Mesothelial cell of epicardium (in vitro differentiated cells): ENCODE results near the gene STOM. TPM values are rescaled to one million over a fixed set of nuclear protein-coding genes. Genes with fewer than 3 reads are reported as not detected.
"Not testable (repeated sequence)": the region's sequence is repeated elsewhere in the genome, so short reads cannot be mapped to it uniquely, and the experiment has no call there.

Source experiments
- DNase-seq, 2 experiments: peaks; one replicate each; pipeline ENCODE4 v3.0.0; 2021; ENCODE audit warnings: low spot score in 2 of 2; ENCODE audit not compliant: unreplicated experiment in 2 of 2
- H3K27ac Mint-ChIP-seq: 2 replicates; pipeline ENCODE4 v1.8.0; 2021; ENCODE audit warnings: mixed read lengths
- H3K27me3 Mint-ChIP-seq: 2 replicates; pipeline ENCODE4 v1.8.0; 2021; ENCODE audit warnings: low read depth, mixed read lengths
- H3K36me3 Mint-ChIP-seq: 2 replicates; pipeline ENCODE4 v1.8.0; 2021; ENCODE audit warnings: mixed read lengths
- H3K4me1 Mint-ChIP-seq: 2 replicates; pipeline ENCODE4 v1.8.0; 2021; ENCODE audit warnings: mixed read lengths
- H3K4me3 Mint-ChIP-seq: 2 replicates; pipeline ENCODE4 v1.8.0; 2021; ENCODE audit warnings: mild to moderate bottlenecking, moderate library complexity, mixed read lengths
- H3K9me3 Mint-ChIP-seq: 2 replicates; pipeline ENCODE4 v1.8.0; 2021; ENCODE audit warnings: mixed read lengths
- total RNA-seq: library from RNA; stranded (reverse); gene quantifications from 3 replicates; pipeline ENCODE4 v1.2.1, GENCODE V29; 2021
- TF ChIP-seq, protein P1 (sequence below): fragments of 200-600 bp; sonication (generic); IDR thresholded peaks from one replicate; pipeline ENCODE4 v1.5.0; 2021; ENCODE audit warnings: antibody characterized with exemption; ENCODE audit not compliant: unreplicated experiment

STOM gene
- total RNA-seq, 1 donor from 2014 or later = 53.2 TPM

DNA sequence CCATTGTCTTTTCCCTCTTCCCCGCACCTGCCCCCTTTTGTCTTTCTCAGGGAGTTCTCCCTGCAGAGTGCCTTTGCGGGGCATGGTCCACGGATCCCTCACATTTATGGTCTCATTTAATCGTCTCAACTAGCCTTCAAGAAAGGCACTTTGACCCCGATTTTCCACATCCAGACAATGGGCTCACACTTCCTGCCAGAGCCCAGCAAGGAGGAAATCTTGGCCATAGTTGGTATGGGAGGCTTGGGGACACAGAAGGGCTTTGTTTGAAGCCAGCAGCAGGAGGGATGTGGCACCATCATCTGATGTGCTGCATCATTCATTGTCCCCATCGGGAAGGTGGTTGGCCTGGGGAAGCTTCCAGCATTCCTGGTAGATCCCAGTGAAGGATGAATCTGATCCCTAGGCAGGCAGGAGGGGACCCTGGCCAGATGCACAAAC, 77.2 kb downstream of the STOM start:
- H3K9me3 Mint-ChIP-seq = no peaks in the 10 kb centered on the region
- TF ChIP-seq, protein P1, sequence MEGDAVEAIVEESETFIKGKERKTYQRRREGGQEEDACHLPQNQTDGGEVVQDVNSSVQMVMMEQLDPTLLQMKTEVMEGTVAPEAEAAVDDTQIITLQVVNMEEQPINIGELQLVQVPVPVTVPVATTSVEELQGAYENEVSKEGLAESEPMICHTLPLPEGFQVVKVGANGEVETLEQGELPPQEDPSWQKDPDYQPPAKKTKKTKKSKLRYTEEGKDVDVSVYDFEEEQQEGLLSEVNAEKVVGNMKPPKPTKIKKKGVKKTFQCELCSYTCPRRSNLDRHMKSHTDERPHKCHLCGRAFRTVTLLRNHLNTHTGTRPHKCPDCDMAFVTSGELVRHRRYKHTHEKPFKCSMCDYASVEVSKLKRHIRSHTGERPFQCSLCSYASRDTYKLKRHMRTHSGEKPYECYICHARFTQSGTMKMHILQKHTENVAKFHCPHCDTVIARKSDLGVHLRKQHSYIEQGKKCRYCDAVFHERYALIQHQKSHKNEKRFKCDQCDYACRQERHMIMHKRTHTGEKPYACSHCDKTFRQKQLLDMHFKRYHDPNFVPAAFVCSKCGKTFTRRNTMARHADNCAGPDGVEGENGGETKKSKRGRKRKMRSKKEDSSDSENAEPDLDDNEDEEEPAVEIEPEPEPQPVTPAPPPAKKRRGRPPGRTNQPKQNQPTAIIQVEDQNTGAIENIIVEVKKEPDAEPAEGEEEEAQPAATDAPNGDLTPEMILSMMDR = no peak
- no peaks in the 10 kb centered on the region for H3K27me3 Mint-ChIP-seq
- no peak overlapping the region for H3K27ac Mint-ChIP-seq
- H3K36me3 Mint-ChIP-seq = no peaks in the 10 kb centered on the region
- DNase-seq = no peak
- H3K4me1 Mint-ChIP-seq = peaks cover 24% of the 10 kb centered on the region
- no peak overlapping the region for H3K4me3 Mint-ChIP-seq

DNA sequence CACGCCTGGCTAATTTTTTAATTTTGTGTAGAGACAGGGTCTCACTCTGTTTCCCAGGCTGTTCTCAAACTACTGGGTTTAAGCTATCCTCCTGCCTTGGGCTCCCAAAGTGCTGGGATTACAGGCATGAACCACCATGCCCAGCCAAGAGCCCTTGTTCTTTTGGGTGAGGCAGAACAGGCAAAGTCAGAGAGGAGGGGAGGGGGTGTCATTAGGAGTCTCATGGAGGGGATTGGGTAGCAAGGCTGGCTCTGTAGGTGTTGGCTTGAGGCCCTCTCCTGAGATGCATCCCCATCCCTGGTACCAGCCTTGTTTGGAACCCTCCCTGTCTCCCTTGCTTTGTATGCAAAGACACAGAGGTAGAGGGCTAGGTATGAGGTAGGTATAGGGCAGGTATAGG, 78.0 kb downstream of the STOM start:
- Mint-ChIP-seq H3K4me1 (peaks cover 31% of the 10 kb centered on the region), H3K9me3 (no peaks in the 10 kb centered on the region), H3K27ac (no peak overlapping the region), H3K27me3 (no peaks in the 10 kb centered on the region), H3K36me3 (no peaks in the 10 kb centered on the region), H3K4me3 (no peak overlapping the region)
- TF ChIP-seq, protein P1 = no peak
- DNase-seq = no peak

DNA sequence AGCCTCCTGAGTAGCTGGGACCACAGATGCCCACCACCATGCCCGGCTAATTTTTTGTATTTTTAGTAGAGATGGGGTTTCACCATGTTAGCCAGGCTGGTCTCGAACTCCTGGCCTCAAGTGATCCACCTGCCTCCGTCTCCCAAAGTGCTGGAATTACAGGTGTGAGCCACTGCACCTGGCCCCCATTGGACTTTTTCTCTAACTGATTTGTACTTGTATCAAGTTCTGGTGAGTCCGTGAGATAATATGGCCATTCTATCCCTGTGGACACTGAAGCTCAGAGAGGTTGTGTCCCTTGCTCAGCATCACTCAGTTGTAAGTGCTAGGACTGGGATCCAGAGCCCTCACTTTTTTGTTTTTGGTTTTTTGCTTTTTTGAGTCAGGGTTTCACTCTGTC, 78.5 kb downstream of the STOM start:
- not testable (repeated sequence) for H3K9me3 Mint-ChIP-seq, DNase-seq, H3K4me3 Mint-ChIP-seq, H3K36me3 Mint-ChIP-seq, H3K27me3 Mint-ChIP-seq
- H3K27ac Mint-ChIP-seq = peak overlapping the region; percentile 6
- H3K4me1 Mint-ChIP-seq = peaks cover 36% of the 10 kb centered on the region

DNA sequence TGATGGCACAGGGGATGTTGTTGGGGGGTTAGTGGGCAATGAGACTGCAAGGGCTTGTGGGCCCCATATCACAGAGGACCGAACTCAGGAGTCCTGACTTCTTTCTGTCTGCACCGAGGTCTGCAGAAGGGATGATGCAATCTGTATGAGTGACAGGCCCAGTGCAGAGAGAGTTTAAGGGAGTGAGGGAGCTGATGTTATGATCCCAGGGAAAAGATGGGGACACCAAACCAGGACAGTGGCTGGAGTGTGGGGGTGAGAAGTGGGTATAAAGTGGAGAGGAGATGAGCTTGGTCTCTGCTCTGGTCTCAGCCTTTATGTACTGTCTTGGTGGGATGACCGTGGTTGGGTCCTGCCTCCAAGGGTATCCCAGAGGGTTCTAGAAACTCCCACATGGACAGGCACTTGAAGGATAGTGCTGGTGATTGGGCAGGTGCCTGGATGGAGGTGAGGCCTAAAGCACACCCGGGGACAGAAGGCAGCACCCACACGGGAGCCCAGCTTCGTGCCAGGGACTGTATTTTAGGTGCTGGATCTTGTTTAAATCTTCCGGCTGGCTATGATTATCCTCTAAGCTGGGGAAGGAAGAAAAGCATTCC, 80.2 kb downstream of the STOM start:
- Mint-ChIP-seq H3K9me3 (no peaks in the 10 kb centered on the region), H3K27me3 (no peaks in the 10 kb centered on the region), H3K36me3 (no peaks in the 10 kb centered on the region), H3K4me1 (peaks cover 47% of the 10 kb centered on the region), H3K27ac (peak overlapping the region; percentile 92), H3K4me3 (peak overlapping the region; percentile 23)
- TF ChIP-seq, protein P1 = no peak
- no peak for DNase-seq

DNA sequence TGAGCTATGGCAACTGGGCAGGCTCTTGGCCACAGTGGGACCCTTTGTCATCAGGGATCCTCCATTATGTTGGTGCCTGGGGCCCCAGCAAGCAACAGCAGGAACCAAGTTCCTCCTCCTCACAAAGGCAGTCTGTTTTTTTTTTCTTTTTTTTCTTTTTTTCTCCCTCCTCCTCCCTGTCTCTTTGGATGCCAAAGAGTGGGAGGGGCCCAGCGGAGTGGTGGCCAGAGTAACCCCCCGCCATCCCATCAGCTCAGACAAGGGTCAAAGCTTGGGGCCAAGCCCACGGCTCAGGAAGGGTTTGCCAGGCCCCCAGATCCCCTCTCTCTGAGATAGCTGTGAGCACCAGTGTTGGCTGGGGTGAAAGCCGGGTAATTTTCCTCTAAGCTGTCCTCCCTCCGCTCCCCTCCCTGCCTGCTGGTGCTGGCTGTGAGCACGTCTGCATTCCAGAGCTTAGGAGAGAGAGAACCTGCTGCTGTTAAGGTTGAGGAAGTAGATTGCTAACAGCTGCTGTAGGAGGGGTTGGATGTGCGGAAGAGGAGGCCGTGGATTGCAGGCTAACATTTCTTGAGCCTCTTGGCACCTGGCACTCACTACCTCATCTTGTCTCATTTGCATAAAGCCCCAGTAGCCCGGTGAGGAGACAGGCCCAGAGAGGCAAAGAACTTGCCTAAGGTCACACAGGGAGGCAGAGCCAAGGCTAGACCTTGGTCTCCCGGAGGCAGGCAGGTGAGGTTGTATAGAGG, 80.9 kb downstream of the STOM start:
- Mint-ChIP-seq H3K27ac (peak overlapping the region; percentile 92), H3K9me3 (no peaks in the 10 kb centered on the region), H3K36me3 (no peaks in the 10 kb centered on the region), H3K4me3 (peak overlapping the region; percentile 23), H3K27me3 (no peaks in the 10 kb centered on the region), H3K4me1 (peaks cover 51% of the 10 kb centered on the region)
- peak; percentile 43 to 71 for DNase-seq
- TF ChIP-seq, protein P1 = no peak

Other genes starting within 250 kb of the STOM start
- 54.9 to 61.5 TPM (median 58.3 TPM) in 3 replicates for gene RAB14, start 168.4 kb downstream of the STOM start, total RNA-seq
- 106 to 114 TPM (median 109 TPM) in 3 replicates for gene GSN, start 102.1 kb downstream of the STOM start, total RNA-seq
- 0.22 TPM in 1 of 3 replicates, not detected in the others for gene GGTA1, start 129.6 kb upstream of the STOM start, total RNA-seq